Uterus (tissue), 2 donors: ENCODE measurements around the gene CKAP4.

Source experiments
- POLR2A ChIP-seq, 2 donors: fragments of 450-650 bp; IDR thresholded peaks; one replicate each; pipeline ENCODE4 v1.6.1; 2016; ENCODE audit warnings: antibody characterized with exemption in 2 of 2, mild to moderate bottlenecking in 1 of 2, moderate library complexity in 1 of 2
- TF ChIP-seq, protein P1 (sequence below), 4 experiments: fragments of 200-600 bp in 2 of 4; fragments of 450-650 bp in 2 of 4; sonication (generic) in 2 of 4; IDR thresholded peaks; one replicate each; pipeline ENCODE4 v1.5.1; 2016 to 2019; ENCODE audit warnings: antibody characterized with exemption in 4 of 4, mild to moderate bottlenecking in 2 of 4, moderate library complexity in 1 of 4

DNA sequence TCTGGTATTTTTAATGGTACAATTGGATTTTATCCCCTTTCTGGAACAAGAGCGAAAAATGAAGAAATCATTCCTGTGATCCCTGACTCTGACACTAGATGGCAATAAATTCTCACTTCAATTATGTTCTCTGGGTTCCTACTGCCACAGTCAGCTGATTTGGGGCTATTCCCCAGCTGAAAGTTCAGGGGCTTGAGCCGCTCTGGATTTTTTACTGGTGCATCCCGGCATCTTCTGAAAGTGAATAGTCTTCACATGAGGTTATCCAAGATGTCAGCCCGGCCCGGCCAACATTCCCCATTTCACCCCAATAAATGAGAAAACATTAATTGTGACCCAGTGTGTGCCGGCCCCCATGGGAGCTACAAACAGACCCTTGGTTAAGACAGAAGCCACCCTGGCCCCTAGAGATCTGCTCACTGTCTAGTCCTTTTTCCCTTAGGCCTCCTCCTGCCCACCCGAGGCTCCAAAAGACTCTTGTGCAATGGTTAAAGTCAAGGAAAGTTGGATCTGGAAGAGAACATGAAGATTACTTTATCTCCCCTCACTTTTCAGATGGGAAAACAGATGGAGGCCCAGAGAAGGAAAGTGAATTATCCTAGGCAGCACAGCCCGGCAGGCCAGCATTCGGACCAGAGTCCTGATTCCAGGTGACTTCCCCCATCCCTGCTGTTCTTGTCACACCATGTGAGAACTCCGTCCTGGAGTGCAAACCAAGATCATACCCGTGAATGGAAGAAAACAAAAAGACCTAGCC is 20.8 kb downstream of the CKAP4 start:
- TF ChIP-seq, protein P1, sequence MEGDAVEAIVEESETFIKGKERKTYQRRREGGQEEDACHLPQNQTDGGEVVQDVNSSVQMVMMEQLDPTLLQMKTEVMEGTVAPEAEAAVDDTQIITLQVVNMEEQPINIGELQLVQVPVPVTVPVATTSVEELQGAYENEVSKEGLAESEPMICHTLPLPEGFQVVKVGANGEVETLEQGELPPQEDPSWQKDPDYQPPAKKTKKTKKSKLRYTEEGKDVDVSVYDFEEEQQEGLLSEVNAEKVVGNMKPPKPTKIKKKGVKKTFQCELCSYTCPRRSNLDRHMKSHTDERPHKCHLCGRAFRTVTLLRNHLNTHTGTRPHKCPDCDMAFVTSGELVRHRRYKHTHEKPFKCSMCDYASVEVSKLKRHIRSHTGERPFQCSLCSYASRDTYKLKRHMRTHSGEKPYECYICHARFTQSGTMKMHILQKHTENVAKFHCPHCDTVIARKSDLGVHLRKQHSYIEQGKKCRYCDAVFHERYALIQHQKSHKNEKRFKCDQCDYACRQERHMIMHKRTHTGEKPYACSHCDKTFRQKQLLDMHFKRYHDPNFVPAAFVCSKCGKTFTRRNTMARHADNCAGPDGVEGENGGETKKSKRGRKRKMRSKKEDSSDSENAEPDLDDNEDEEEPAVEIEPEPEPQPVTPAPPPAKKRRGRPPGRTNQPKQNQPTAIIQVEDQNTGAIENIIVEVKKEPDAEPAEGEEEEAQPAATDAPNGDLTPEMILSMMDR (IDR thresholded peaks at IDR 0.05): peak; percentile 77 to 85 (median 82)
- no peak for TF ChIP-seq POLR2A (IDR thresholded peaks at IDR 0.05)
